ENCODE measurements around the gene C1orf74.

Gene C1orf74

DNA sequence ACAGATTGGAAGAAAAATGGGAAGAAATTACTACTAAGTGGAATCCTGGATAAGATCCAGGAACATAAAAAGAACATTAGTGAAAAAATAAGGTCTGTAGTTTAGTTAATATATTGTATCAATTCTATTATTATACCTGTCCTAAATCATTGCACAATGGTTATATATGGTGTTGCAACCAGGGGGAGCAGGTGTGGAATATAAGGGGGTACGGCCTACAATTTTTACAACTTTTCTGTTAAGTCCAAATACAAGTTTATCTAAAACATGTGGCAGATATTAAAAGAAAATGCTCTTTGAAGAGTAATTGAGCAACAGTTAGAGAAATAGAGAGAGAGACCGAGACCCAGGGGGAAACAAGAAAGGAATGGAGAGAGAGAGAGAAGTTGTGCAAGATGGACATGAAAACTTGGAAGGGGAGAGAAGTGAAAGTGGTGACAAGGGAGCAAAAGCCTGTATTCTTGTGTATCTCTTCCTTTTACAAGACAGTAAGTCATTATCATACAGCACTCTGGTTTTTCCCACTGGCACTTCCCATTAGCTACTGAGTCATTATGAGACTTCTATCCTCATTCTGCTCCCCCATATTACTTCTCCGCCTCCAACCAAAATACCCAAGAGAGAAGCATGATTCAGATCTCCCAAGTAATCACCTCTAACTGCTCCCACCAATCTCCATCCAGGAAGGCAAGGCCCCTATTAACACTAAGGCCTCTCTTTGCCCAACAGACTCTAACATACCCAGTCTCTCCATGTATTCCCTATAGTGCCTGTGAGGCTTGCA lies 50.8 kb downstream of the C1orf74 start:
- TF ChIP-seq, protein P1, sequence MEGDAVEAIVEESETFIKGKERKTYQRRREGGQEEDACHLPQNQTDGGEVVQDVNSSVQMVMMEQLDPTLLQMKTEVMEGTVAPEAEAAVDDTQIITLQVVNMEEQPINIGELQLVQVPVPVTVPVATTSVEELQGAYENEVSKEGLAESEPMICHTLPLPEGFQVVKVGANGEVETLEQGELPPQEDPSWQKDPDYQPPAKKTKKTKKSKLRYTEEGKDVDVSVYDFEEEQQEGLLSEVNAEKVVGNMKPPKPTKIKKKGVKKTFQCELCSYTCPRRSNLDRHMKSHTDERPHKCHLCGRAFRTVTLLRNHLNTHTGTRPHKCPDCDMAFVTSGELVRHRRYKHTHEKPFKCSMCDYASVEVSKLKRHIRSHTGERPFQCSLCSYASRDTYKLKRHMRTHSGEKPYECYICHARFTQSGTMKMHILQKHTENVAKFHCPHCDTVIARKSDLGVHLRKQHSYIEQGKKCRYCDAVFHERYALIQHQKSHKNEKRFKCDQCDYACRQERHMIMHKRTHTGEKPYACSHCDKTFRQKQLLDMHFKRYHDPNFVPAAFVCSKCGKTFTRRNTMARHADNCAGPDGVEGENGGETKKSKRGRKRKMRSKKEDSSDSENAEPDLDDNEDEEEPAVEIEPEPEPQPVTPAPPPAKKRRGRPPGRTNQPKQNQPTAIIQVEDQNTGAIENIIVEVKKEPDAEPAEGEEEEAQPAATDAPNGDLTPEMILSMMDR (IDR thresholded peaks at IDR 0.05; ENCODE audit: insufficient read depth, low read length) = no peak
- no peak for TF ChIP-seq POLR2AphosphoS5 (IDR thresholded peaks at IDR 0.05; ENCODE audit: low read depth)
- TF ChIP-seq SPI1 (IDR thresholded peaks at IDR 0.05; ENCODE audit: borderline replicate concordance, low read depth) = no peak
- TF ChIP-seq, protein P2, sequence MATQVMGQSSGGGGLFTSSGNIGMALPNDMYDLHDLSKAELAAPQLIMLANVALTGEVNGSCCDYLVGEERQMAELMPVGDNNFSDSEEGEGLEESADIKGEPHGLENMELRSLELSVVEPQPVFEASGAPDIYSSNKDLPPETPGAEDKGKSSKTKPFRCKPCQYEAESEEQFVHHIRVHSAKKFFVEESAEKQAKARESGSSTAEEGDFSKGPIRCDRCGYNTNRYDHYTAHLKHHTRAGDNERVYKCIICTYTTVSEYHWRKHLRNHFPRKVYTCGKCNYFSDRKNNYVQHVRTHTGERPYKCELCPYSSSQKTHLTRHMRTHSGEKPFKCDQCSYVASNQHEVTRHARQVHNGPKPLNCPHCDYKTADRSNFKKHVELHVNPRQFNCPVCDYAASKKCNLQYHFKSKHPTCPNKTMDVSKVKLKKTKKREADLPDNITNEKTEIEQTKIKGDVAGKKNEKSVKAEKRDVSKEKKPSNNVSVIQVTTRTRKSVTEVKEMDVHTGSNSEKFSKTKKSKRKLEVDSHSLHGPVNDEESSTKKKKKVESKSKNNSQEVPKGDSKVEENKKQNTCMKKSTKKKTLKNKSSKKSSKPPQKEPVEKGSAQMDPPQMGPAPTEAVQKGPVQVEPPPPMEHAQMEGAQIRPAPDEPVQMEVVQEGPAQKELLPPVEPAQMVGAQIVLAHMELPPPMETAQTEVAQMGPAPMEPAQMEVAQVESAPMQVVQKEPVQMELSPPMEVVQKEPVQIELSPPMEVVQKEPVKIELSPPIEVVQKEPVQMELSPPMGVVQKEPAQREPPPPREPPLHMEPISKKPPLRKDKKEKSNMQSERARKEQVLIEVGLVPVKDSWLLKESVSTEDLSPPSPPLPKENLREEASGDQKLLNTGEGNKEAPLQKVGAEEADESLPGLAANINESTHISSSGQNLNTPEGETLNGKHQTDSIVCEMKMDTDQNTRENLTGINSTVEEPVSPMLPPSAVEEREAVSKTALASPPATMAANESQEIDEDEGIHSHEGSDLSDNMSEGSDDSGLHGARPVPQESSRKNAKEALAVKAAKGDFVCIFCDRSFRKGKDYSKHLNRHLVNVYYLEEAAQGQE (IDR thresholded peaks at IDR 0.05; ENCODE audit: insufficient replicate concordance, low read depth) = no peak
- no peak for TF ChIP-seq GABPA (IDR thresholded peaks at IDR 0.05; ENCODE audit: low read depth)
- peak in 1 of 2 experiments; percentile 73 for DNase-seq (ENCODE audit: low read depth in 1 of 2, low spot score in 1 of 2)
- no peaks in the 10 kb centered on the region for H3K27me3 ChIP-seq (ENCODE audit: insufficient read depth, poor library complexity, severe bottlenecking)
- no peak overlapping the region for H3K27ac ChIP-seq (replicated peaks)
- no peak overlapping the region for H3K4me3 ChIP-seq (replicated peaks; ENCODE audit: insufficient read depth, low read length)

GRCh38 chr1:209732725-209733124 lies 51.6 kb downstream of the C1orf74 start:
- no peak for TF ChIP-seq GABPA (IDR thresholded peaks at IDR 0.05; ENCODE audit: low read depth)
- TF ChIP-seq POLR2AphosphoS5 (IDR thresholded peaks at IDR 0.05; ENCODE audit: low read depth) = no peak
- TF ChIP-seq SPI1 (IDR thresholded peaks at IDR 0.05; ENCODE audit: borderline replicate concordance, low read depth) = no peak
- TF ChIP-seq, protein P1 (IDR thresholded peaks at IDR 0.05; ENCODE audit: insufficient read depth, low read length) = no peak
- TF ChIP-seq, protein P2 (IDR thresholded peaks at IDR 0.05; ENCODE audit: insufficient replicate concordance, low read depth) = no peak
- no peaks in the 10 kb centered on the region for H3K27me3 ChIP-seq (ENCODE audit: insufficient read depth, poor library complexity, severe bottlenecking)
- no peak overlapping the region for H3K27ac ChIP-seq (replicated peaks)
- no peak for DNase-seq (ENCODE audit: low read depth in 1 of 2, low spot score in 1 of 2)
- no peak overlapping the region for H3K4me3 ChIP-seq (replicated peaks; ENCODE audit: insufficient read depth, low read length)

- H3K27ac ChIP-seq (replicated peaks) = no peak overlapping the region
- no peak for DNase-seq (ENCODE audit: low read depth in 1 of 2, low spot score in 1 of 2)
- H3K27me3 ChIP-seq (ENCODE audit: insufficient read depth, poor library complexity, severe bottlenecking) = no peaks in the 10 kb centered on the region
- TF ChIP-seq POLR2AphosphoS5 (IDR thresholded peaks at IDR 0.05; ENCODE audit: low read depth) (no peak), GABPA (IDR thresholded peaks at IDR 0.05; ENCODE audit: low read depth) (no peak), SPI1 (IDR thresholded peaks at IDR 0.05; ENCODE audit: borderline replicate concordance, low read depth) (no peak)
- TF ChIP-seq, protein P1 (IDR thresholded peaks at IDR 0.05; ENCODE audit: insufficient read depth, low read length) = no peak
- TF ChIP-seq, protein P2 (IDR thresholded peaks at IDR 0.05; ENCODE audit: insufficient replicate concordance, low read depth) = no peak
- H3K4me3 ChIP-seq (replicated peaks; ENCODE audit: insufficient read depth, low read length) = no peak overlapping the region
These were observed 54.9 kb downstream of the C1orf74 start for GRCh38 chr1:209729436-209729835.

All from HL-60 (cell line).